Fibroblast of lung (primary cell): ENCODE measurements around the gene PUM2.

Source experiments
- CTCF ChIP-seq, 2 donors: IDR thresholded peaks in 1 of 2; conservative IDR thresholded peaks in 1 of 2; 1 replicate in 1 of 2; 2 replicates in 1 of 2; pipeline ENCODE4 v1.5.1; 2011 to 2012; ENCODE audit warnings: low read length in 2 of 2, control low read depth in 1 of 2, inconsistent platforms in 1 of 2, low read depth in 1 of 2, mild to moderate bottlenecking in 1 of 2
- EZH2 ChIP-seq: IDR thresholded peaks from 2 replicates; pipeline ENCODE4 v1.5.1; 2012; ENCODE audit warnings: low read length, control low read depth, mild to moderate bottlenecking; ENCODE audit errors: missing control alignments

- no peak for TF ChIP-seq CTCF (conservative IDR thresholded peaks at IDR 0.05 in 1 of 2, IDR thresholded peaks at IDR 0.05 in 1 of 2; ENCODE audit: low read depth in 1 of 2, low read length in 2 of 2)
- no peak for TF ChIP-seq EZH2
Observed at GRCh38 chr2:20352581-20353216, 2.1 kb upstream of the PUM2 start.
